Keratinocyte (primary cell): ENCODE results near the gene SPR. TPM values are rescaled to one million over a fixed set of nuclear protein-coding genes. Genes with fewer than 3 reads are reported as not detected.
A peak's percentile ranks its signal among the peaks of the same experiment; 100 is the strongest.

Experiments used
- DNase-seq: peaks from one replicate; pipeline ENCODE4 v3.0.0-alpha.2; 2011; ENCODE audit warnings: low read depth, missing footprints, low spot score
- FAIRE-seq: peaks from 2 replicates; lab custom pipeline; 2011; peaks lifted over from hg19 to GRCh38; lab: Jason Lieb, UNC
- H2AFZ ChIP-seq: 2 replicates; pipeline ENCODE4 v1.6.0; 2012; ENCODE audit warnings: low read length, control low read depth, inconsistent platforms; ENCODE audit not compliant: control insufficient read depth
- H3K27ac ChIP-seq: 2 replicates; pipeline ENCODE4 v1.5.1; 2011; ENCODE audit warnings: low read length; ENCODE audit not compliant: control insufficient read depth, insufficient read depth
- H3K27me3 ChIP-seq: 3 replicates; pipeline ENCODE4 v1.6.0; 2011; ENCODE audit warnings: low read length; ENCODE audit not compliant: control insufficient read depth, insufficient read depth; ENCODE audit errors: extremely low read depth
- H3K36me3 ChIP-seq, 2 experiments: 2 replicates in 1 of 2; 3 replicates in 1 of 2; pipeline ENCODE4 v1.5.1; 2011; ENCODE audit warnings: low read length in 2 of 2, mild to moderate bottlenecking in 1 of 2; ENCODE audit not compliant: control insufficient read depth in 2 of 2, insufficient read depth in 2 of 2; ENCODE audit errors: extremely low read depth in 1 of 2
- H3K4me1 ChIP-seq: 3 replicates; pipeline ENCODE4 v1.5.1; 2011; ENCODE audit warnings: low read length; ENCODE audit not compliant: control insufficient read depth, insufficient read depth; ENCODE audit errors: extremely low read depth
- H3K4me2 ChIP-seq: 3 replicates; pipeline ENCODE4 v1.6.0; 2011; ENCODE audit warnings: low read depth, low read length; ENCODE audit not compliant: control insufficient read depth, insufficient read depth; ENCODE audit errors: extremely low read depth
- H3K4me3 ChIP-seq, 3 experiments: fragments of 200-600 bp in 1 of 3; sonication (generic) in 1 of 3; 2 replicates in 2 of 3; 3 replicates in 1 of 3; pipeline ENCODE4 v1.5.1; 2011 to 2016; ENCODE audit warnings: low read length in 3 of 3, mild to moderate bottlenecking in 3 of 3, control low read depth in 2 of 3, inconsistent platforms in 1 of 3, low read depth in 1 of 3, mixed read lengths in 1 of 3, mixed run types in 1 of 3, moderate library complexity in 1 of 3; ENCODE audit not compliant: control insufficient read depth in 2 of 3, insufficient read depth in 2 of 3; ENCODE audit errors: extremely low read depth in 1 of 3
- H3K79me2 ChIP-seq: 2 replicates; pipeline ENCODE4 v1.6.0; 2012; ENCODE audit warnings: low read length; ENCODE audit not compliant: control insufficient read depth, insufficient read depth
- H3K9ac ChIP-seq: 3 replicates; pipeline ENCODE4 v1.6.0; 2011; ENCODE audit warnings: low read length; ENCODE audit not compliant: control insufficient read depth, insufficient read depth; ENCODE audit errors: extremely low read depth
- H3K9me1 ChIP-seq: 3 replicates; pipeline ENCODE4 v1.6.0; 2011; ENCODE audit warnings: low read length; ENCODE audit not compliant: control insufficient read depth, insufficient read depth; ENCODE audit errors: extremely low read depth
- H3K9me3 ChIP-seq: 2 replicates; pipeline ENCODE4 v1.5.1; 2012; ENCODE audit warnings: low read depth, low read length; ENCODE audit not compliant: control insufficient read depth
- H4K20me1 ChIP-seq: 3 replicates; pipeline ENCODE4 v1.6.0; 2011; ENCODE audit warnings: low read length; ENCODE audit not compliant: control insufficient read depth, insufficient read depth; ENCODE audit errors: extremely low read depth
- EZH2 ChIP-seq: IDR thresholded peaks from one replicate; pipeline ENCODE4 v1.6.1; 2012; ENCODE audit warnings: inconsistent platforms, mild to moderate bottlenecking, low read length, moderate library complexity
- dilution Hi-C: fragments of 300-500 bp; cut with MboI; formaldehyde crosslinking; loops from one replicate; pipeline ENCODE4 v1.7.0; 2020; ENCODE audit warnings: low sequenced_read_pairs; ENCODE audit not compliant: extremely low pct_ligation_motif_present
- polyA plus RNA-seq, 5 experiments: library from polyadenylated mRNA; depleted of rRNA in 3 of 5; stranded (reverse) in 3 of 5; stranded (forward) in 1 of 5; unstranded in 1 of 5; fragments of >200 nt; gene quantifications; 1 replicate in 1 of 5; 2 replicates in 3 of 5; 3 replicates in 1 of 5; pipeline versions ENCODE4 v1.2.1 to v1.2.3, GENCODE V29; 2011 to 2012; ENCODE audit warnings: missing spikeins in 2 of 5, low read depth in 1 of 5, low replicate concordance in 1 of 5
- TF ChIP-seq, protein P1 (sequence below), 3 experiments: IDR thresholded peaks in 1 of 3; conservative IDR thresholded peaks in 1 of 3; optimal IDR thresholded peaks in 1 of 3; 2 replicates in 2 of 3; 3 replicates in 1 of 3; pipeline versions ENCODE3 to v1.5.1; 2011; ENCODE audit warnings: low read length in 3 of 3, mild to moderate bottlenecking in 3 of 3, moderate library complexity in 2 of 3, control low read depth in 1 of 3, inconsistent platforms in 1 of 3; ENCODE audit not compliant: insufficient read depth in 2 of 3; ENCODE audit errors: extremely low read depth in 1 of 3

The SPR gene
- polyA plus RNA-seq, 1 donor (not counting 4 experiments of a cell fraction or from before 2014, with no cell fraction given): 25.1 TPM

- H2AFZ ChIP-seq: peak overlapping the region; percentile 65
- DNase-seq (no peak), FAIRE-seq (peak; percentile 49)
- no peaks in the 10 kb centered on the region for H3K79me2 ChIP-seq
- H3K9me1 ChIP-seq: no peaks in the 10 kb centered on the region
- peak overlapping the region; percentile 30 for H3K4me2 ChIP-seq
- no peaks in the 10 kb centered on the region for H3K9me3 ChIP-seq
- peaks cover 2% of the 10 kb centered on the region for H4K20me1 ChIP-seq
- H3K36me3 ChIP-seq: peaks cover 6 to 9% of the 10 kb centered on the region in 2 experiments
- dilution Hi-C loops: no loop called here
- no peak for TF ChIP-seq EZH2
- TF ChIP-seq, protein P1, sequence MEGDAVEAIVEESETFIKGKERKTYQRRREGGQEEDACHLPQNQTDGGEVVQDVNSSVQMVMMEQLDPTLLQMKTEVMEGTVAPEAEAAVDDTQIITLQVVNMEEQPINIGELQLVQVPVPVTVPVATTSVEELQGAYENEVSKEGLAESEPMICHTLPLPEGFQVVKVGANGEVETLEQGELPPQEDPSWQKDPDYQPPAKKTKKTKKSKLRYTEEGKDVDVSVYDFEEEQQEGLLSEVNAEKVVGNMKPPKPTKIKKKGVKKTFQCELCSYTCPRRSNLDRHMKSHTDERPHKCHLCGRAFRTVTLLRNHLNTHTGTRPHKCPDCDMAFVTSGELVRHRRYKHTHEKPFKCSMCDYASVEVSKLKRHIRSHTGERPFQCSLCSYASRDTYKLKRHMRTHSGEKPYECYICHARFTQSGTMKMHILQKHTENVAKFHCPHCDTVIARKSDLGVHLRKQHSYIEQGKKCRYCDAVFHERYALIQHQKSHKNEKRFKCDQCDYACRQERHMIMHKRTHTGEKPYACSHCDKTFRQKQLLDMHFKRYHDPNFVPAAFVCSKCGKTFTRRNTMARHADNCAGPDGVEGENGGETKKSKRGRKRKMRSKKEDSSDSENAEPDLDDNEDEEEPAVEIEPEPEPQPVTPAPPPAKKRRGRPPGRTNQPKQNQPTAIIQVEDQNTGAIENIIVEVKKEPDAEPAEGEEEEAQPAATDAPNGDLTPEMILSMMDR (optimal IDR thresholded peaks at IDR 0.05 in 1 of 3, IDR thresholded peaks at IDR 0.05 in 1 of 3, conservative IDR thresholded peaks at IDR 0.05 in 1 of 3; ENCODE audit: extremely low read depth in 1 of 3, insufficient read depth in 2 of 3, low read length in 3 of 3): no peak
- H3K4me3 ChIP-seq: peak overlapping the region in 1 of 3 experiments; percentile 35
- H3K27me3 ChIP-seq: peaks cover 5% of the 10 kb centered on the region
- H3K27ac ChIP-seq: no peak overlapping the region
- H3K9ac ChIP-seq: no peak overlapping the region
- H3K4me1 ChIP-seq: peaks cover 30% of the 10 kb centered on the region
Measured at GRCh38 chr2:72895154-72895553, 7.9 kb downstream of the SPR start.

DNA sequence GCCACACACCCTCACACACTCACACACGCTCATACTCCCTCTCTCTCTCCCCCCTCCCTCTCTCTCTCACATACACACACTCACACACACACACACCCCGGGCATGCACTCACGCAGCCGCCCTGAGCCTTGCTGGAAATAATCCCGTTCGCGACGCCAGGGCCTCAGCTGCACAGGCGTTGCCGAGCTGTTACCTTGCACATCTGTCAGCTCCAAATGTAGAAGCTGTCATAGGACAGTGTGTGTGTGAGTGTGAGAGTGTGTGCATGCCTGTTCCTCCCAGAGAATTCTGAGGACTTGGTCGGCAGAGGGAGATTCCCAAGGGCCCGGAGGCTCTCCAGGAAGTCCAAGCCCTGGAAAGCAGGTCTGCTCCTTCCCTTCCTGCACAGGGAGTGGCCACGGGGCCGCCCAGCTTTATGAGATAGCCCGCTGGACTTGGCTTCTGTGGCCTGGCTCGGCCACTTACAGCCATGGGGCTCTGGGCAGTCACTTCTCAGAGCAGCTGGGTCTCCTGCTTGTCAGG lies 8.6 kb downstream of the SPR start:
- H3K4me2 ChIP-seq: peak overlapping the region; percentile 30
- H2AFZ ChIP-seq: peak overlapping the region; percentile 65
- no peaks in the 10 kb centered on the region for H3K9me1 ChIP-seq
- H3K4me3 ChIP-seq: peak overlapping the region in 1 of 3 experiments; percentile 35
- no peak overlapping the region for H3K9ac ChIP-seq
- peaks cover 11% of the 10 kb centered on the region for H3K27me3 ChIP-seq
- no peaks in the 10 kb centered on the region for H3K9me3 ChIP-seq
- H4K20me1 ChIP-seq: peaks cover 2% of the 10 kb centered on the region
- no peak for DNase-seq
- no peak for FAIRE-seq
- peaks cover 5 to 9% of the 10 kb centered on the region in 2 experiments for H3K36me3 ChIP-seq
- H3K27ac ChIP-seq: no peak overlapping the region
- dilution Hi-C loops: no loop called here
- TF ChIP-seq EZH2: no peak
- TF ChIP-seq, protein P1 (optimal IDR thresholded peaks at IDR 0.05 in 1 of 3, IDR thresholded peaks at IDR 0.05 in 1 of 3, conservative IDR thresholded peaks at IDR 0.05 in 1 of 3; ENCODE audit: extremely low read depth in 1 of 3, insufficient read depth in 2 of 3, low read length in 3 of 3): no peak
- no peaks in the 10 kb centered on the region for H3K79me2 ChIP-seq
- peaks cover 30% of the 10 kb centered on the region for H3K4me1 ChIP-seq
